HCT116 (cell line): Measurements from ENCODE around the gene AWAT1.
"Not testable (repeated sequence)": the region's sequence is repeated elsewhere in the genome, so short reads cannot be mapped to it uniquely, and the experiment has no call there.

Source experiments
- ATF3 ChIP-seq: IDR thresholded peaks from 2 replicates; pipeline ENCODE4 v1.6.1; 2012
- CTCF ChIP-seq, 3 experiments: fragments of 200-600 bp in 1 of 3; sonication (generic) in 1 of 3; IDR thresholded peaks in 2 of 3; conservative IDR thresholded peaks in 1 of 3; 2 replicates each; pipeline ENCODE4 v1.5.1; 2012 to 2017; ENCODE audit warnings: low read depth in 2 of 3, low read length in 2 of 3, antibody characterized with exemption in 1 of 3, borderline replicate concordance in 1 of 3, control low read depth in 1 of 3, mild to moderate bottlenecking in 1 of 3, mixed read lengths in 1 of 3, mixed run types in 1 of 3, moderate library complexity in 1 of 3; ENCODE audit not compliant: insufficient read depth in 1 of 3
- EZH2 ChIP-seq: fragments of 200-600 bp; sonication (generic); IDR thresholded peaks from 2 replicates; pipeline ENCODE4 v1.6.1; 2017; ENCODE audit warnings: antibody characterized with exemption, mixed run types
- JUND ChIP-seq: IDR thresholded peaks from 2 replicates; pipeline ENCODE4 v1.6.1; 2012
- MAX ChIP-seq: IDR thresholded peaks from 2 replicates; pipeline ENCODE4 v1.6.1; 2012
- POLR2A ChIP-seq: IDR thresholded peaks from 2 replicates; pipeline ENCODE4 v1.7.0; 2011; ENCODE audit warnings: borderline replicate concordance; ENCODE audit not compliant: insufficient read depth, insufficient read length; ENCODE audit errors: extremely low read depth
- POLR2AphosphoS5 ChIP-seq: IDR thresholded peaks from 2 replicates; pipeline ENCODE4 v1.6.1; 2011; ENCODE audit warnings: mild to moderate bottlenecking, low read depth, low read length, moderate library complexity
- RAD21 ChIP-seq: IDR thresholded peaks from 2 replicates; pipeline ENCODE4 v1.6.1; 2012; ENCODE audit warnings: low read depth, mild to moderate bottlenecking
- SP1 ChIP-seq: IDR thresholded peaks from 2 replicates; pipeline ENCODE4 v1.6.1; 2012; ENCODE audit warnings: low read depth
- TCF7L2 ChIP-seq: IDR thresholded peaks from 2 replicates; pipeline ENCODE4 v1.7.0; 2011; ENCODE audit warnings: borderline replicate concordance, inconsistent platforms; ENCODE audit not compliant: insufficient read depth, insufficient read length; ENCODE audit errors: extremely low read depth
- ZBTB33 ChIP-seq: IDR thresholded peaks from 2 replicates; pipeline ENCODE4 v1.6.1; 2011; ENCODE audit warnings: mild to moderate bottlenecking, low read length, moderate library complexity; ENCODE audit not compliant: insufficient replicate concordance; ENCODE audit errors: extremely low read depth
- ZNF274 ChIP-seq: fragments of 200-500 bp; sonication (Bioruptor generic); IDR thresholded peaks from 2 replicates; pipeline ENCODE4 v1.6.1; 2014; ENCODE audit warnings: mild to moderate bottlenecking, low read depth, low read length, inconsistent platforms

- not testable (repeated sequence) for TF ChIP-seq CTCF (IDR thresholded peaks at IDR 0.05 in 2 of 3, conservative IDR thresholded peaks at IDR 0.05 in 1 of 3; ENCODE audit: borderline replicate concordance in 1 of 3, insufficient read depth in 1 of 3, low read depth in 2 of 3, low read length in 2 of 3); EZH2; SP1; POLR2AphosphoS5; ZBTB33; POLR2A; MAX; TCF7L2; ATF3; RAD21; ZNF274; JUND
Observed at GRCh38 chrX:70274029-70274428, 39.6 kb downstream of the AWAT1 start.
